Gastroesophageal sphincter (tissue), 4 donors: ENCODE data around the gene MEGF11. TPM values are rescaled to one million over a fixed set of nuclear protein-coding genes. Genes with fewer than 3 reads are reported as not detected.

Experiments used
- ATAC-seq: fragments of 150-250 bp; one replicate; pipeline ENCODE4 v1.9.1; 2016; ENCODE audit warnings: mild to moderate bottlenecking, moderate library complexity
- H3K27ac ChIP-seq, 4 donors: fragments of 200-600 bp; sonication (generic) in 3 of 4; 1 replicate in 3 of 4; 2 replicates in 1 of 4; pipeline ENCODE4 v1.5.1; 2016 to 2019
- H3K27me3 ChIP-seq: fragments of 200-600 bp; sonication (generic); one replicate; pipeline ENCODE4 v1.5.1; 2019
- H3K36me3 ChIP-seq, 2 donors: fragments of 200-600 bp; sonication (generic); one replicate each; pipeline ENCODE4 v1.5.1; 2019; ENCODE audit warnings: control low read depth in 1 of 2
- H3K4me1 ChIP-seq, 3 donors: fragments of 200-600 bp; sonication (generic); 1 replicate in 2 of 3; 2 replicates in 1 of 3; pipeline ENCODE4 v1.5.1; 2016 to 2019; ENCODE audit warnings: control low read depth in 2 of 3
- H3K4me3 ChIP-seq, 2 donors: fragments of 200-600 bp; sonication (generic); one replicate each; pipeline ENCODE4 v1.5.1; 2019; ENCODE audit warnings: mild to moderate bottlenecking in 1 of 2, moderate library complexity in 1 of 2
- H3K9me3 ChIP-seq, 3 donors: fragments of 200-600 bp; sonication (generic); one replicate each; pipeline ENCODE4 v1.5.1; 2017 to 2019; ENCODE audit warnings: control low read depth in 2 of 3
- EP300 ChIP-seq: sonication (generic); formaldehyde crosslinking; IDR thresholded peaks from one replicate; pipeline ENCODE4 v1.6.1; 2017; ENCODE audit warnings: antibody characterized with exemption, mild to moderate bottlenecking
- POLR2A ChIP-seq, 2 donors: fragments of 450-650 bp; IDR thresholded peaks; one replicate each; pipeline ENCODE4 v1.6.1; 2017; ENCODE audit warnings: antibody characterized with exemption in 2 of 2, mild to moderate bottlenecking in 2 of 2, moderate library complexity in 1 of 2
- POLR2AphosphoS5 ChIP-seq: sonication (generic); formaldehyde crosslinking; IDR thresholded peaks from one replicate; pipeline ENCODE4 v1.6.1; 2017; ENCODE audit warnings: antibody characterized with exemption
- WGBS, 2 donors: methylation state at CpG; one replicate each; pipeline ENCODE4 v1.1.5; 2018; ENCODE audit warnings: low coverage in 1 of 2; 5-methylcytosine and 5-hydroxymethylcytosine counted together
- total RNA-seq, 4 donors: library from RNA; depleted of rRNA; stranded (reverse); fragments of >200 nt; gene quantifications; one replicate each; pipeline ENCODE4 v1.1.0, GENCODE V29; 2016
- TF ChIP-seq, protein P1 (sequence below), 4 experiments: fragments of 200-600 bp in 2 of 4; fragments of 450-650 bp in 2 of 4; sonication (generic) in 1 of 4; IDR thresholded peaks; one replicate each; pipeline ENCODE4 v1.5.1; 2017 to 2019; ENCODE audit warnings: antibody characterized with exemption in 4 of 4, mild to moderate bottlenecking in 2 of 4, moderate library complexity in 2 of 4

Gene MEGF11
- total RNA-seq, 4 donors from 2014 or later = 0.08 TPM; not detected in 3

DNA sequence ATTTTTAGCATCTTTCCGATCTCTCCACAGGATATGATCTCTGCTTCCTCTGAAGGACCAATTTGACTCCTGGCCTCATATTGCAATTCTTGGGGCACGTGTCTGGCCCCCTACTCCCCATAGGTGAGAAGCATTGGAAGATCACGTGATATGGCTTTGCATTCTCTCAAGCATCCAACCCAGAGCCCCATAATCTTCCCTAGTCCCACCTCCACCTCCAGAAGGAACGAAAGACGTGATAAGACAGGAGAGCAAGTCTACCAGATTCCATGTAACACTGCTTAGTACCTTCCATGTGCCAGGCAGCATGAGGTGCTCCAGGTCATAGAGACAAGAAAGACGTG is 176.3 kb downstream of the MEGF11 start:
- WGBS, 2 donors = 63 to 82% methylated on average over 3 to 4 of the region's 6 CpGs
- Histone ChIP-seq H3K9me3 (no peaks in the 10 kb centered on the region), H3K27ac (no peak overlapping the region), H3K4me3 (no peak overlapping the region), H3K36me3 (no peaks in the 10 kb centered on the region), H3K4me1 (peaks cover 0 to 27% (median 2%) of the 10 kb centered on the region in 3 donors), H3K27me3 (peaks cover 14% of the 10 kb centered on the region)
- TF ChIP-seq POLR2A (IDR thresholded peaks at IDR 0.05) (no peak), EP300 (no peak)
- TF ChIP-seq, protein P1, sequence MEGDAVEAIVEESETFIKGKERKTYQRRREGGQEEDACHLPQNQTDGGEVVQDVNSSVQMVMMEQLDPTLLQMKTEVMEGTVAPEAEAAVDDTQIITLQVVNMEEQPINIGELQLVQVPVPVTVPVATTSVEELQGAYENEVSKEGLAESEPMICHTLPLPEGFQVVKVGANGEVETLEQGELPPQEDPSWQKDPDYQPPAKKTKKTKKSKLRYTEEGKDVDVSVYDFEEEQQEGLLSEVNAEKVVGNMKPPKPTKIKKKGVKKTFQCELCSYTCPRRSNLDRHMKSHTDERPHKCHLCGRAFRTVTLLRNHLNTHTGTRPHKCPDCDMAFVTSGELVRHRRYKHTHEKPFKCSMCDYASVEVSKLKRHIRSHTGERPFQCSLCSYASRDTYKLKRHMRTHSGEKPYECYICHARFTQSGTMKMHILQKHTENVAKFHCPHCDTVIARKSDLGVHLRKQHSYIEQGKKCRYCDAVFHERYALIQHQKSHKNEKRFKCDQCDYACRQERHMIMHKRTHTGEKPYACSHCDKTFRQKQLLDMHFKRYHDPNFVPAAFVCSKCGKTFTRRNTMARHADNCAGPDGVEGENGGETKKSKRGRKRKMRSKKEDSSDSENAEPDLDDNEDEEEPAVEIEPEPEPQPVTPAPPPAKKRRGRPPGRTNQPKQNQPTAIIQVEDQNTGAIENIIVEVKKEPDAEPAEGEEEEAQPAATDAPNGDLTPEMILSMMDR (IDR thresholded peaks at IDR 0.05) = no peak
- no peak for ATAC-seq

DNA sequence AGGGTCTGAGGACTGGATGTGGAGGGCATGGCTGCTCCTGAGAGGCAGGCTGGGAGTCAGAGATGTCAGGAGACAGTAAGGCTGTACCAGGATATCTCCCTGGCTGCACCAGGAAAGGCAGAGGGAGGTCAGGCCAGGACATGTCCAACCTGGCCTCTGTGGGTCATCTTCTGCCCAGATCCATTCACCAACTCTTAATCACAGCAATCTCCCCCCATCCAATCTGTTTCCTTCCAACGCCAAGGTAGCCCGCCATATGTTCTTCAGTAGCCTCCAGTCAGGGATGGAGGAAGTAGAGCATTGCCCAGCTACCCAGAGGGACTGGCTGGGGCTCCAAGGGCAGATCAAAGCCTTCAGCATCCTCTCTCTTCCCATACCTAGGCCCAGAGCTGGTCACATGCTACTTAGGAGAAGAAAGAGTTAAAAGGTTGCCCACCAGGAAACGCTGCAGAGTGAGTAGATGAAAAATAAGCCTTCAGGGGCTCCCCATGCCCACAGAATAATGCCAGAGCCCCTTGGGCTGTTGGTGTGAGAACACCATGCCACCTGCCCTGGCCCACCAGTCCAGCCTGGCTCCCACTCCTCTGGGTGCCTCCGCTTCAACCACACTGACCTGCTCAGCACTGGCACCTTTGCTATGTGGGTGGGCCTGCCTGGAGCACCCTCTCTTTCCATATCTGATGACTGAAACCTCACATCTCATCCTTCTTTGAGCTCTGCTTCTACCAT is 176.8 kb downstream of the MEGF11 start:
- H3K27ac ChIP-seq = no peak overlapping the region
- H3K4me1 ChIP-seq = peaks cover 0 to 26% (median 2%) of the 10 kb centered on the region in 3 donors
- WGBS, 2 donors = 83 to 100% methylated on average over 1 of the region's 4 CpGs
- no peaks in the 10 kb centered on the region for H3K36me3 ChIP-seq
- peaks cover 14% of the 10 kb centered on the region for H3K27me3 ChIP-seq
- H3K9me3 ChIP-seq = no peaks in the 10 kb centered on the region
- H3K4me3 ChIP-seq = no peak overlapping the region
- no peak for TF ChIP-seq POLR2A (IDR thresholded peaks at IDR 0.05)
- no peak for TF ChIP-seq POLR2AphosphoS5
- no peak for TF ChIP-seq EP300
- TF ChIP-seq, protein P1 (IDR thresholded peaks at IDR 0.05) = no peak
- ATAC-seq = no peak

DNA sequence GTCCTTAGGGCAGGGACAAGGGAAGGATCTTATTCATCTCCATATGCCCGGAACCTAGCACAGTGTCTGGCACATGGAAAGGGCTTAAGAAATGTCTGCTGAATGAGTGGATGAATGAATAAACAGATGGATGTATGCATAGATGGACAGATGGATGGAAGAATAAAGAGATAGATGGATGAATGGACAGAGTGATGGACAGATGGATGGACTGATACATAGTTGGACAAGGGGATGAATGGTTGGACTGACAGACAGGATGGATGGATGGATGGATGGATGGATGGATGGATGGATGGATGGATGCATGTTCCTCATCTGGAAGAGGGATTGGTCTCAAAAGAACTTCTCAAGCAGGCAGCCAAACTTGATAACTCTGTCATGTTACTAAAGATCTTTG is 177.6 kb downstream of the MEGF11 start:
- 100% methylated on average over 1 of the region's 1 CpG; no CpG with 5 or more reads in 1 of the 2 donors for WGBS, 2 donors
- no peaks in the 10 kb centered on the region for H3K36me3 ChIP-seq
- no peak overlapping the region for H3K27ac ChIP-seq
- no peak overlapping the region for H3K4me3 ChIP-seq
- no peaks in the 10 kb centered on the region for H3K9me3 ChIP-seq
- ATAC-seq = no peak
- TF ChIP-seq EP300 = no peak
- no peak for TF ChIP-seq POLR2AphosphoS5
- no peak for TF ChIP-seq POLR2A (IDR thresholded peaks at IDR 0.05)
- H3K4me1 ChIP-seq = peaks cover 0 to 18% (median 2%) of the 10 kb centered on the region in 3 donors
- peaks cover 14% of the 10 kb centered on the region for H3K27me3 ChIP-seq

DNA sequence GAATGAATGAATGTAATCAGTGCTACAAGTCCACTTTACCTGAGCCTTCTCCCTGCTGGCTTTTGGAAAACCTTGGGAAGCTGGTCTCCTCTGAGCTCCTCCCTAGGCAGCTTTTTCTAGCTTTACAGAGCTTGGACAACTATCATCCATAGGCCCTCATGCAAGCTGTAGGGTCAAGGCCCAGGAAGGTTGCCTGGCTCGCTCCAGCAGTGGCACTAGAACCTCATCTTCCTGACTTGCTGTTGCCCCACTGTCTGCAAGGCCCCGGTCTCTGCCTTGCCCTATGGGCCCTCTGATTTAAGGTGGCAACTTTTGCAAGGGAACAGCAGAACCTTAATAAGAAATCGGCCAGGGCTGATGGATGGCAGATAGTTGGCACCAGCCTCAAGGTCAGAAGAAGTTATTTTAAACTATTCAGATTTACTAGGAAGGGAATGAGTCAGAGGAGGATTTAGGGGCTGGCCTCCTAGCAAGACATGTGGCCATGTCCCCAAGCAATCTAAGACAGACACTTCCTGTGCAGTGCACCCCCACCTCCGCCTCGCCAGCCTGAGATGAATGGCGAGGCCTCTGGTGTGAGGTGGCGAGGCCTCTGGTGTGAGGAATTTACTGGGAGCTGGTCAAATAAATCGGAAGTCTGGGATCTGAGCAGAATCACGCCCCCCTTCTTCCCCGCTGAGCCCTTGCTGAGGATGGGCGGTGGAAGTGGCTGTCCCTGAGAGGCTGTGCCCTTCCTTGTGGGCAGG is 180.8 kb downstream of the MEGF11 start:
- H3K27ac ChIP-seq = no peak overlapping the region
- no peak overlapping the region for H3K4me3 ChIP-seq
- peaks cover 0 to 10% (median 0%) of the 10 kb centered on the region in 3 donors for H3K4me1 ChIP-seq
- no peaks in the 10 kb centered on the region for H3K36me3 ChIP-seq
- no peaks in the 10 kb centered on the region for H3K9me3 ChIP-seq
- 37 to 64% methylated on average over 5 to 7 of the region's 11 CpGs for WGBS, 2 donors
- TF ChIP-seq, protein P1 (IDR thresholded peaks at IDR 0.05) = no peak
- peak; percentile 40 for TF ChIP-seq POLR2AphosphoS5
- no peak for ATAC-seq
- H3K27me3 ChIP-seq = peaks cover under 1% of the 10 kb centered on the region

DNA sequence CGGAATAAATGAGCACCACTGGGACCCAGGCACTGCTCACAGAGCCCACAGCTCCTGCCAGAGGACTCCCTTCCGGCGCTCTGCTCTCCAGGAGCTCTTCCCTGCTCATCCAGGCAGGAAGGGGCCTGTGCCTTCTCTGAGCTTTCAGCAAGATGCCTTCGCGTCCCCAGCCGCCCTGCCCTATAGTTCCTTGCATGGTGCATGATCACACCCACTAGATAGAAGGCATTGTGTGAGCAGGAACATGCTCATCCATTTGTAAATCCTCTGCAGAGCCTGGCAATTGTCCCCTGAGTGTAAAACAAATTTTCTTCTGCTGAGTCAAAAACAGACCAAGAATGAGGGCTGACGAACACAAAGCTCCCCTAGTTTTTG is 181.6 kb downstream of the MEGF11 start:
- peaks cover 0 to 10% (median 0%) of the 10 kb centered on the region in 3 donors for H3K4me1 ChIP-seq
- TF ChIP-seq, protein P1 (IDR thresholded peaks at IDR 0.05) = no peak
- TF ChIP-seq POLR2A (IDR thresholded peaks at IDR 0.05) (no peak), EP300 (no peak), POLR2AphosphoS5 (no peak)
- ATAC-seq = no peak
- no peaks in the 10 kb centered on the region for H3K9me3 ChIP-seq
- H3K27me3 ChIP-seq = no peaks in the 10 kb centered on the region
- no peak overlapping the region for H3K27ac ChIP-seq
- no peaks in the 10 kb centered on the region for H3K36me3 ChIP-seq
- no peak overlapping the region for H3K4me3 ChIP-seq
- 45 to 67% methylated on average over 1 to 3 of the region's 7 CpGs for whole genome bisulfite sequencing, 2 donors
